Activated naive CD4-positive, alpha-beta T cell treated with anti-CD3 and anti-CD28 coated beads, Interleukin-2, amount 50 U/mL, for 72 hours (primary cell): Measurements from ENCODE around the gene RUBCN. TPM values are rescaled to one million over a fixed set of nuclear protein-coding genes. Genes with fewer than 3 reads are reported as not detected.
"Not testable (repeated sequence)": the region's sequence is repeated elsewhere in the genome, so short reads cannot be mapped to it uniquely, and the experiment has no call there.

ENCODE experiments used
- ATAC-seq, 2 donors: fragments of 150-1000 bp; cut with Tn5 transposase; 2 replicates each; pipeline ENCODE4 v1.10.0; 2021; ENCODE audit warnings: mild to moderate bottlenecking in 2 of 2, moderate library complexity in 2 of 2
- DNase-seq, 2 donors: peaks; one replicate each; pipeline ENCODE4 v3.0.0; 2021 to 2022; ENCODE audit warnings: low spot score in 2 of 2
- H3K27ac Mint-ChIP-seq, 2 donors: one replicate each; pipeline ENCODE4 v1.8.0; 2022; ENCODE audit warnings: mild to moderate bottlenecking in 2 of 2, mixed read lengths in 2 of 2
- H3K36me3 Mint-ChIP-seq, 2 donors: one replicate each; pipeline ENCODE4 v1.8.0; 2022; ENCODE audit warnings: mixed read lengths in 2 of 2
- H3K9me3 Mint-ChIP-seq, 2 donors: one replicate each; pipeline ENCODE4 v1.8.0; 2022; ENCODE audit warnings: mixed read lengths in 2 of 2
- total RNA-seq, 2 donors: library from RNA; stranded (reverse); gene quantifications; one replicate each; pipeline ENCODE4 v1.2.3, GENCODE V29; 2022

The RUBCN gene
- total RNA-seq, 2 donors from 2014 or later = 26.0 to 49.3 TPM

DNA sequence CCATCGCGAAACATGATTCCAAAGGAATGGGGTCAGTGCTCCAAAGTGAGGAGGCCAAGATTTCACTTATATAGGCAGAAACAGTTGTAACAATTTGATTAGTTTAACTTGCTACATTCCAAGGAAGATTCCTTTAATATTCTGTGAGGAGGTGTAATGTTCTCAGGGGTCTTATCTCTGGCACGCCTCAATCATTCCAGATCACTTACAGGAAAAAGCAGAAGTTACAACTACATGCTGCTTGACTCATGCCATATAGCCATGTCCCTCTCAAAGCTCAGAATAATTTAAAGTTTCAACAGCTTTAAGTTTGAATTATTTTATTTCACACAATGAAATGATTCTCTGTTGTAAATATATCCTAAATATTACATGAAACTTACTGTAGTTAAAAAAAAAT is 9.5 kb upstream of the RUBCN start:
- Mint-ChIP-seq H3K36me3 (peaks cover 7 to 8% of the 10 kb centered on the region in 2 donors), H3K9me3 (no peaks in the 10 kb centered on the region), H3K27ac (no peak overlapping the region)
- DNase-seq (no peak), ATAC-seq (no peak)

DNA sequence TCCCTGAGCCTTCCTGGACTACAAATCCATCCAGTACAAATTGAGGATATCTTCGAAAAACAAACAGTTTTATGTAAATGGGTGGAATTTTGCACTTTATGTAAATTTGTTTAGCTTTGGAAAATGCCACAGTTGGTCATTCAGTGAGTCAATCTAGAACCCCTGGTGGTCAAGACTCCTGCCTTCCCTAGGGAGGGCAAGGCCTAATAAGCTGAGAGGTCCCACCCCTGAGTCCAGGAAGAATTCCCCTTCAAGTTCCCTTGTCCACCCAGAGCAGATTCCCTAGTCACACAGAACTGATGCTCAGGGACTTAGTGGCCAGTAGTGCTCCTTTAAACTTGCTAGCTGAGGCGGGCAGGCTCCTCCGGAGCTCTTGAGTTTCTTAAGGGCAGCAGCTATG is 6.1 kb upstream of the RUBCN start:
- ATAC-seq (no peak), DNase-seq (no peak)
- H3K36me3 Mint-ChIP-seq = no peaks in the 10 kb centered on the region
- H3K27ac Mint-ChIP-seq = no peak overlapping the region
- H3K9me3 Mint-ChIP-seq = no peaks in the 10 kb centered on the region

DNA sequence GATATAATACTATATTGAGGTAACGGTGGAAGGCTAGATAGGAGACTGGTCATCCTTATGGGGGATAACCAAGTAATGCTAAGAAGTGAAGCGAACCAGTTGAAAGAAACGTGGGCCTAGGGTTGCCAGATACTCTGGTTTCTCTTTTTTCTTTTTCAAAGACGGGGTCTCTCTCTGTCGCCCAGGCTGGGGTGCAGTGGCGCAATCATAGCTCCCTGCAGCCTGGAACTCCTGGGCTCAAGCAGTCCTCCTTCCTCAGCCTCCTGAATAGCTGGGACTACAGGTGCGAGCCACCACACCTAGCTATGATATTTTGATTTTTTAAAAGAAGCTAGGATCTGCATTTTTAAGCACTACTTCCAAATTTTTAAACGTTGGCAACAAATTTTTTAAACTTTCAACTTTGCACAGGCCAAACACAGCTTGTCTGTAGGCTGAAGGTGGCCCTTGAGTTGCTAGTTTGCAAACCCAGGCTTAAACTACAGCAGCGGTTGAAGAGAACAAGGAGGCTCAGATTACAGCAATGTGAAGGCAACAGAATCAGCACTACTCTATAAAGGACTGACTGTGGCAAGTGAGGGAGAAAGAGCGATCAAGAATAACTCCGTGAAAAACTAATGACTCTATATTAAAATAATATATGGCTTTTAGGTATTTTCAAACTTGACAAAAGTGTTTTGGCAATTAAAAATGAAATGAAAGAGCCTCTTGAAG is 1.2 kb upstream of the RUBCN start:
- DNase-seq (no peak), ATAC-seq (no peak)
- Mint-ChIP-seq H3K27ac (peak overlapping the region in 1 of 2 donors; percentile 92), H3K36me3 (peaks cover 0 to 11% of the 10 kb centered on the region in 2 donors), H3K9me3 (no peaks in the 10 kb centered on the region)

DNA sequence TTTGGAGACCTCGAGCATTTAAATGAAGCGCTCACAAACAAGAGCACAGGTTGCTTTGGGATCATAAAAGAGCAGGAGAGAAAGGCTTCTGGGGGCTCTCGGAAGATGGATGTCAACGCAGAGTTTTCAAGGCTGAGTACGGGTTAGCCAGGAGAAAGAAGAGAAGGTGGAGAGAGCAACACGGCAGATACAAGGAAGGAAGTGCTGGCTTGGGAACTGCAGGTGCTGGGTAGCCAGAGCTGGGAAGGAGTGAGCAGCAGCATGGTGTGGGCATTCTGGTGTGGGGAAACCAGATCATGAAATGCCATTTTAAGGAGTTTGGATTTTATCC is 580 bp upstream of the RUBCN start:
- DNase-seq (no peak), ATAC-seq (no peak)
- peaks cover 0 to 11% of the 10 kb centered on the region in 2 donors for H3K36me3 Mint-ChIP-seq
- H3K9me3 Mint-ChIP-seq = no peaks in the 10 kb centered on the region
- H3K27ac Mint-ChIP-seq = peak overlapping the region; percentile 91 to 92

DNA sequence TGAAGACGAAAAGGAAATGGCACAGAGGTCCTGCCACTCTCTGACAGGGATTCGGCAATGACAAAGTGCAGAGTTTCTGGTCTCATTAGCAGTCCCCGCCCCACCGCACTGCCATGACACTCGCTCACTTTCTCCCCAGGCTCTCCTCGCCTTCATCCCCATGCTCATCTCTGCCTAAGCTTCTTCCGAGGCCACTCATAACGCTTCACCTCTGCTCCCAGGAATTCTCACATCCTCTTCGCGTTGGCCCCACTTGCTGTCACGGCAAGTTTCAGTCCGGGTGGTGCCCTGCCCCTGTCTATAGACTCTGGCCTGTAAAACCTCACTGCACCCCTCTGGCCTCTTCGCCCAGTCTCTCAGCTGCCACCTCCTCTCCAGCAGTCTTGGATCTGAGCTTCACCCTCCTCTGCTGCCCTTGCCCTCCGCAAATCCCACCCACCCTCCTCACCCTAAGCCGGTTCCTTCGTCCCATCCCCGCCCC is 654 bp downstream of the RUBCN start:
- DNase-seq (peak; percentile 54 to 72), ATAC-seq (peak; percentile 13 to 47)
- peaks cover 0 to 11% of the 10 kb centered on the region in 2 donors for H3K36me3 Mint-ChIP-seq
- H3K27ac Mint-ChIP-seq = peak overlapping the region; percentile 92 to 94
- H3K9me3 Mint-ChIP-seq = no peaks in the 10 kb centered on the region

DNA sequence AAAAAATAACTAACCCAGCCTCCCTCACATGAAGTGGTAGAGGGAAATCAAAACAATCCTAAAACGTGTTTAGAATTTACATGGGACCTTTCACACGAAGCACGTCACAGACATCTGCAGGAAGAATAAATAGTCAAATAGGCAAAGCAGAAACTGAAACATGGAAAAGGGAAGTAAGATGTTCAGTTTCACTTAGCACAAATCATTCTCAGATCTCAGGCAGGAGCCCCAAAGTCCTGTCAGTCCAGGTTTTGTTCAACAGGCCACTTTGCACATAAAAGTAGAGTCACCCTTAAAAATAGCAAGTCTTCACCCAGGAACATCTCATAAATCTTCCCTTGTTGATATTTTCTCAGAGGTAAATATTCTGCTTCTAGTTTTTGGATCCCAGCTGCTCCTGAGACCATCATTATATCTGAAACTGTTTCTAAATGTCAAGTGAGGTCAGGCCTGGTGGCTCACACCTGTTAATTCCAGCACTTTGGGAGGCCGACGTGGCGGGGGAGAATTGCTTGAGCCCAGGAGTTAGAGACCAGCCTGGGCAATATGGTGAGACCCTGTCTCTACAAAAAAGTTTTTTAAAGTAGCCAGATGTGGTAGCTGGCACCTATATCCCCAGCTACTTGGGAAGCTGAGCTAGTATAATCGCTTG is 1.9 kb downstream of the RUBCN start:
- H3K27ac Mint-ChIP-seq = peak overlapping the region; percentile 28 to 65
- peaks cover 0 to 11% of the 10 kb centered on the region in 2 donors for H3K36me3 Mint-ChIP-seq
- no peak for DNase-seq
- H3K9me3 Mint-ChIP-seq = no peaks in the 10 kb centered on the region
- ATAC-seq = no peak

DNA sequence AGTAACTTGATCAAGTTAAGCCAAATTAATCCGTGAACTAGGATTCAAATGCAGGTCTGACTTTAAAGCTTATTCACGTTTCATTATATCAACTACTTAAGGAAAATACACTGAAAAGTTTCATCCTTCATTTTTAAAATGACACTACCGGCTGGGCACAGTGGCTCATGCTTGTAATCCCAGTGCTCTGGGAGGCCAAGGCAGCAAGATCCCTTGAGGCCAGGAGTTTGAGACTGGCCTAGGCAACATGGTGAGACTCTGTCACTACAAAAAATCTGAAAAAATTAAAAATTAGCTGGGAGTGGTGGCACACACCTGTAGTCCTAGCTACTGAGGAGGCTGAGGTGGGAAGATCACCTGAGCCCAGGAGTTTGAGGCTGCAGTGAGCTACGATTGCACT is 3.7 kb downstream of the RUBCN start:
- Mint-ChIP-seq H3K27ac (no peak overlapping the region), H3K9me3 (no peaks in the 10 kb centered on the region), H3K36me3 (peaks cover 0 to 11% of the 10 kb centered on the region in 2 donors)
- no peak for ATAC-seq
- DNase-seq = no peak

DNA sequence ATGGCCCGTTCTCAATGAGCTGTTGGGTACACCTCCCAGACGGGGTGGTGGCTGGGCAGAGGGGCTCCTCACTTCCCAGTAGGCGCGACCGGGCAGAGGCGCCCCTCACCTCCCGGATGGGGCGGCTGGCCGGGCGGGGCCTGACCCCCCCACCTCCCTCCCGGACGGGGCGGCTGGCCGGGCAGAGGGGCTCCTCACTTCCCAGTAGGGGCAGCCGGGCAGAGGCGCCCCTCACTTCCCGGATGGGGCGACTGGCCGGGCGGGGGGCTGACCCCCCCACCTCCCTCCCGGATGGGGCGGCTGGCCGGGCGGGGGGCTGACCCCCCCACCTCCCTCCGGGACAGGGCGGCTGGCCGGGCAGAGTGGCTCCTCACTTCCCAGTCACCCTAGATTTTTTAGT is 5.2 kb downstream of the RUBCN start:
- not testable (repeated sequence) for ATAC-seq, DNase-seq, H3K9me3 Mint-ChIP-seq, H3K27ac Mint-ChIP-seq, H3K36me3 Mint-ChIP-seq

DNA sequence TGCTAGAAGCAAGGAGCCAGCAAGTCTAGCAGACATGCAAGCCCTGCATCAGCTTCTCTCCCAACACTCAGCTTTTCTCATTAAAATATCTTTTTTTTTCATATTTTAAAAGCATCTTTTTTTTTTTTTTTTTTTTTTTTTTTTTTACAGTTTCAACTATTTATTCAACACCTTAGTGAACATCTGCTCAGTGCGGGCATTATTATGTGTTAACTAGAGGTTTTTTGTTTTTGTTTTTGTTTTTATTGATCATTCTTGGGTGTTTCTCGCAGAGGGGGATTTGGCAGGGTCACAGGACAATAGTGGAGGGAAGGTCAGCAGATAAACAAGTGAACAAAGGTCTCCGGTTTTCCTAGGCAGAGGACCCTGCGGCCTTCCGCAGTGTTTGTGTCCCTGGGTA is 5.9 kb downstream of the RUBCN start:
- ATAC-seq, H3K27ac Mint-ChIP-seq, DNase-seq, H3K36me3 Mint-ChIP-seq, H3K9me3 Mint-ChIP-seq: not testable (repeated sequence)

DNA sequence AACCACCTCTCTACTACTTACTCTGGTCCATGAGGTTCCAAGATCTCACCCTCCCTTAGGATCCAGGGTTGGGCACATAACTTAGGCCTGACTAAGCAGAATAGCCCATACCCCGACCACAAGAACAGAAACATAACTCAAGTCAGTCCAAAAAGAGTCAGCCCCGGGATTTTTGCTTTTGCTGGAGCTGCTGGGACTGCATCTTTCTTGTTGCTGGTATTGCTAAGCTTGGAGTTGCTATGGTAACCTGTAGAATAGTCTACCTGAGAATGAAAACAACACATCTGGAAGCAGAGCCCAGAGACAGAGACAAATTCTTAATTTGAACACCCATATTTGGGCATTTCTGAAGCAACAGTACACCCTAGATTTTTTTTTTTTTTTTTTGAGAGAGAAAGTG is 6.5 kb downstream of the RUBCN start:
- no peak for DNase-seq
- Mint-ChIP-seq H3K36me3 (no peaks in the 10 kb centered on the region), H3K9me3 (no peaks in the 10 kb centered on the region), H3K27ac (peak overlapping the region in 1 of 2 donors; percentile 69)
- peak; percentile 41 to 87 for ATAC-seq

DNA sequence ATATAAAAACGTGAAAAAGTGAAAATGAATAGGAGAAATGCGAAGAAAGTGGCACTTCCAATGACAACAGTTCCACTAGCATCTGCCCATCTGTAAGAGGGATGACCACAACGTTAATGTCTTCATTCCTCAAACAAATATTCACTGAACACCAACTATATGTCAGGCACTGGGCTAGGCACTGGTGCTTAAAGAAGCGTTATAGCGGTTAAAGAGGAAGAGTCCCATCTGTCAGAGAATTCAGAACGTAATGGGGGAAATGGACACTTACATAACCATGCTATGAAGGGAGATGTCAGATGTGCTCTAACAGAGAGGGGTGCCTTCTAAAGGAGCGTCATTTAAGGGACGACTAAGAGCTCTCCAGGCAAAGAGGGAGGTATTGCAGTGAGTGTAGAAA is 8.2 kb downstream of the RUBCN start:
- Mint-ChIP-seq H3K27ac (no peak overlapping the region), H3K36me3 (peaks cover 0 to 4% of the 10 kb centered on the region in 2 donors), H3K9me3 (no peaks in the 10 kb centered on the region)
- no peak for DNase-seq
- no peak for ATAC-seq

DNA sequence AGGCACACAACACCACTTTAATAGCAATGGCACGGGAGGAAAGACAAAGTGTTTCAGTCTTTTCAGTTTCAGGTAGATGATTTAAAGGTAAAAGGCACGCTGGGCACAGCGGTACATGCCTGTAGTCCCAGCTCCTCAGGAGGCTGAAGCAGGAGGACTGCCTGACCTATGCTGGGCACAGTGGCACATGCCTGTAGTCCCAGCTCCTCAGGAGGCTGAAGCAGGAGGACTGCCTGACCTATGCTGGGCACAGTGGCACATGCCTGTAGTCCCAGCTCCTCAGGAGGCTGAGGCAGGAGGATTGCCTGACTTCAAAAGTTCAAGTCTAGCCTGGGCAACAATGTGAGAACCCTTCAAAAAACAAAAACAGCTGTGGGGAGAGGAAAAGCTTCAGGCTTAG is 8.8 kb downstream of the RUBCN start:
- ATAC-seq, H3K36me3 Mint-ChIP-seq, H3K9me3 Mint-ChIP-seq, H3K27ac Mint-ChIP-seq, DNase-seq: not testable (repeated sequence)

DNA sequence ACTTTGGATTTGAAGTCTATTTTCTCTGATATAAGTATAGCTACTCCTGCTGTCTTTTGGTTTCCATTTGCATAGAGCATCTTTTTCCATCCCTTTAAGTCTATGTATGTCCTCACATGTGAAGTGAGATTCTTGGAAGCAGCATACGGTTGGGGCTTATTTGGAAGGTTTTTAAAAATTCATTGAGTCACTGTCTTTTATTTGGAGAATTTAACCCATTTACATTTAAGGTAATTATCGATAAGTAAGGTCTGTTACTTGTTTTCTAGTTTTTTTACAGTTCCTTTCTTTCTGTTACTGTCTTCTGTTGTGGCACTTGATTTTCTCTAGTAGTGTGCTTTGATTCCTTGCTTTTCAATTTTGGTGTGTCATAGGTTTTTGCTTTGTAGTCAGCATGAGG is 14.0 kb downstream of the RUBCN start:
- Mint-ChIP-seq H3K9me3 (peaks cover 0 to 9% of the 10 kb centered on the region in 2 donors), H3K36me3 (peaks cover 0 to 18% of the 10 kb centered on the region in 2 donors), H3K27ac (no peak overlapping the region)
- no peak for DNase-seq
- no peak for ATAC-seq

DNA sequence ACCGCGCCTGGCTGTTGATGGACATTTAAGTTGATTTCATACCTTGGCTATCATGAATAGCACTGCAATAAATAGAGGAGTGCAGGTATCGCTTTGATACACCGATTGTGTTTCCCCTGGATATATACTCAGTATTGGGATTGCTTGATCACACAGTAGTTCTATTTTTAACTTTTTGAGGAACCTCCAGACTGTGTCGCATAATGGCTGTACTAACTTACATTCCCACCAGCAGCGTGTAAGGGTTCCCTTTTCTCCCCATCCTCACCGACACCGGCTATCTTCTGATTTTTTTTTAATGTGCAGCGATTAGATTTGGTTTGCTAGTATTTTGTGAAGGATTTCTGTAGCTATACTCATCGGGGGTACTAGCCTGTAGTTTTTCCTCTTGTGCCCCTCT is 16.0 kb downstream of the RUBCN start:
- Mint-ChIP-seq H3K9me3 (peaks cover 0 to 9% of the 10 kb centered on the region in 2 donors), H3K36me3 (peaks cover 0 to 34% of the 10 kb centered on the region in 2 donors), H3K27ac (no peak overlapping the region)
- ATAC-seq (no peak), DNase-seq (no peak)

DNA sequence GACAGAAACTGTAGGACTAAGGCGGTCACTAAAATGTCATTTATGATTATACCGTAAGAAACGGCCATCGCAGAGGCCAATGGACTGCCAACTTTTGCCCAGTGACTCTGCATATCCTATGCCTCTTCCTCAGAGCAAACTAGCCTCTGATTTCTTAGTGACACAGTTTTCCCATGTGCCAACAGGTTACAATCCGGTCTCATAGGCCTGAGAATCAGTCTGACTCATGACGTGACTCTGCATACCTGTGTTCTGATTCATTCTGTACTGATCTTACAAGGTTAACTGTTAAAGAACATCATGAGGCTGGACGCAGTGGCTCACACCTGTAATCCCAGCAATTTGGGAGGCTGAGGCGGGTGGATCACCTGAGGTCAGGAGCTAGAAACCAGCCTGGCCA is 17.8 kb downstream of the RUBCN start:
- Mint-ChIP-seq H3K36me3 (peaks cover 0 to 44% of the 10 kb centered on the region in 2 donors), H3K27ac (peak overlapping the region in 1 of 2 donors; percentile 4), H3K9me3 (peaks cover 0 to 9% of the 10 kb centered on the region in 2 donors)
- DNase-seq (no peak), ATAC-seq (peak; percentile 69 to 70)

DNA sequence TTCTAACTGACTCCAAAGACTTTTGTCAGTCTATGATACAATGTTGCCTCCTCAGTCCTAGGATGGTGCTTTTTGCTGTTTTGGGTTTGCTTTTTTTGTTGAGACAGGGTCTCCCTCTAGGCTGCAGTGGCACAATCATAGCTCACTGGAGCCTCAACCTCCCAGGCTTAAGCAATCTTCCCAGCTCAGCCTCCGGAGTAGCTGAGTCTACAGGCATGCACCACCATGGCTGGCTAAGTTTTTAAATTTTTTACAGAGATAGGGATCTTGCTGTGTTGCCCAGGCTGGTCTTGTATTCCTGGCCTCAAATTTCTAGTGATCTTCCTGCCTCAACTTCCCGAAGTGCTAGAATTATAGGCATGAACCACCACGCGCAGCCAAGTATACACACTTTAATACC is 22.5 kb downstream of the RUBCN start:
- ATAC-seq (no peak), DNase-seq (no peak)
- Mint-ChIP-seq H3K27ac (no peak overlapping the region), H3K9me3 (no peaks in the 10 kb centered on the region), H3K36me3 (peaks cover 6 to 35% of the 10 kb centered on the region in 2 donors)

DNA sequence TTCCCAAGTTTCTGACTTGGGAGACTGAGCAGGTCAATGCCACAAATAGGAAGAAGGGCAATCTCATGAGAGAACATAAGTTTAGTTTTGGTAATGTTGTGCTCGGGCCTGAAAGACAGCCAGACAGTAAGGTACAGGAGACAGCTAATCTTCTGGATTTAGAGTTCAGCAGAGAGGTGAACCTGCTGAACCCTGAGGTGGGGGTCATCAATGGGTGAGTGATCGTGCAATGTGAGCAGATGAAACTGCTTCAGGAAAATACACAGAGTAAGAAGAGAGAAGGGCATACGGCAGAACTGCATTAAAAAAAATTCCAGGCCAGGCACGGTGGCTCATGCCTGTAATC is 23.3 kb downstream of the RUBCN start:
- peaks cover 6 to 35% of the 10 kb centered on the region in 2 donors for H3K36me3 Mint-ChIP-seq
- ATAC-seq (no peak), DNase-seq (no peak)
- peak overlapping the region; percentile 83 to 85 for H3K27ac Mint-ChIP-seq
- H3K9me3 Mint-ChIP-seq = no peaks in the 10 kb centered on the region
